GM12878 (cell line): ENCODE results near the gene RREB1. TPM values are rescaled to one million over a fixed set of nuclear protein-coding genes. Genes with fewer than 3 reads are reported as not detected.
A peak's percentile ranks its signal among the peaks of the same experiment; 100 is the strongest.

ENCODE experiments used
- BCL11A ChIP-seq: IDR thresholded peaks from 2 replicates; pipeline ENCODE4 v1.6.1; 2011; ENCODE audit warnings: low read depth, low read length
- EZH2 ChIP-seq: IDR thresholded peaks from 2 replicates; pipeline ENCODE4 v1.6.1; 2012; ENCODE audit warnings: low read depth, mild to moderate bottlenecking, control low read depth, inconsistent platforms, low read length, borderline replicate concordance; ENCODE audit not compliant: control insufficient read depth
- HCFC1 ChIP-seq: fragments of 150-350 bp; IDR thresholded peaks from 2 replicates; pipeline ENCODE4 v1.6.1; 2014; ENCODE audit warnings: low read length
- IKZF1 ChIP-seq: fragments of 450-650 bp; conservative IDR thresholded peaks from 2 replicates; pipeline ENCODE4 v1.6.1; 2017; ENCODE audit warnings: antibody characterized with exemption, mild to moderate bottlenecking
- IRF3 ChIP-seq: fragments of 450-650 bp; IDR thresholded peaks from 2 replicates; pipeline ENCODE4 v1.6.1; 2014; ENCODE audit warnings: mild to moderate bottlenecking
- MEF2B ChIP-seq: fragments of 450-650 bp; IDR thresholded peaks from 2 replicates; pipeline ENCODE4 v1.6.1; 2018; ENCODE audit warnings: mild to moderate bottlenecking, moderate library complexity; ENCODE audit not compliant: partially characterized antibody, poor library complexity, severe bottlenecking
- NR2C1 ChIP-seq: fragments of 450-650 bp; IDR thresholded peaks from 2 replicates; pipeline ENCODE4 v1.6.1; 2017; ENCODE audit warnings: antibody characterized with exemption, mild to moderate bottlenecking, moderate library complexity
- POLR2A ChIP-seq: IDR thresholded peaks from 2 replicates; pipeline ENCODE4 v1.6.1; 2011; ENCODE audit warnings: low read depth, mild to moderate bottlenecking, low read length
- RCOR1 ChIP-seq: conservative IDR thresholded peaks from 2 replicates; pipeline ENCODE4 v1.6.1; 2012; ENCODE audit warnings: low read depth, low read length, improper control_type of control experiment
- REST ChIP-seq: IDR thresholded peaks from 2 replicates; pipeline ENCODE4 v1.6.1; 2012; ENCODE audit warnings: mild to moderate bottlenecking, low read depth, low read length
- SREBF1 ChIP-seq: IDR thresholded peaks from 2 replicates; pipeline ENCODE4 v1.6.1; 2012; ENCODE audit warnings: mild to moderate bottlenecking, low read length
- SREBF2 ChIP-seq: IDR thresholded peaks from 2 replicates; pipeline ENCODE4 v1.6.1; 2012; ENCODE audit warnings: mild to moderate bottlenecking, low read length
- TAF1 ChIP-seq: IDR thresholded peaks from 2 replicates; pipeline ENCODE4 v1.6.1; 2011; ENCODE audit warnings: mild to moderate bottlenecking, low read depth, low read length, borderline replicate concordance
- TCF3 ChIP-seq: IDR thresholded peaks from 2 replicates; pipeline ENCODE4 v1.6.1; 2012; ENCODE audit warnings: low read depth, mild to moderate bottlenecking, low read length, borderline replicate concordance; ENCODE audit not compliant: insufficient read depth
- YY1 ChIP-seq: IDR thresholded peaks from 2 replicates; pipeline ENCODE4 v1.6.1; 2011; ENCODE audit warnings: low read depth, mild to moderate bottlenecking, low read length
- polyA plus RNA-seq, 11 experiments: library from polyadenylated mRNA; depleted of rRNA in 4 of 11; unstranded in 6 of 11; stranded (reverse) in 5 of 11; fragments of >200 nt; fragmentation: Nextera tagmentation in 4 of 11; fragmentation: Illumina TruSeq in 1 of 11; extraction: Ambion mirVana in 4 of 11; extraction: Trizol in 1 of 11; gene quantifications; 1 replicate in 1 of 11; 2 replicates in 10 of 11; pipeline versions ENCODE4 v1.2.1 to v1.2.3, GENCODE V29; 2011 to 2016; ENCODE audit warnings: inconsistent platforms in 2 of 11, missing spikeins in 2 of 11, low read depth in 1 of 11
- total RNA-seq, 4 experiments: library from RNA; depleted of rRNA in 3 of 4; stranded (reverse); fragments of >200 nt in 3 of 4; fragmentation: Illumina TruSeq in 1 of 4; extraction: Trizol in 1 of 4; gene quantifications; 2 replicates each; pipeline versions ENCODE4 v1.2.1 to v1.2.3, GENCODE V29; 2013 to 2021
- TF ChIP-seq, protein P1 (sequence below): fragments of 450-650 bp; IDR thresholded peaks from 2 replicates; pipeline ENCODE4 v1.6.1; 2016; ENCODE audit warnings: mild to moderate bottlenecking
- TF ChIP-seq, protein P2 (sequence below): fragments of 450-650 bp; IDR thresholded peaks from 2 replicates; pipeline ENCODE4 v1.6.1; 2018; ENCODE audit warnings: borderline replicate concordance, mild to moderate bottlenecking; ENCODE audit not compliant: partially characterized antibody
- TF ChIP-seq, protein P3 (sequence below): IDR thresholded peaks from 2 replicates; pipeline ENCODE4 v1.6.1; 2011; ENCODE audit warnings: borderline replicate concordance, low read depth, mild to moderate bottlenecking, moderate library complexity, mixed read lengths, low read length; ENCODE audit not compliant: insufficient read depth; ENCODE audit errors: extremely low read length
- TF ChIP-seq, protein P4 (sequence below): IDR thresholded peaks from 2 replicates; pipeline ENCODE4 v1.6.1; 2012; ENCODE audit warnings: low read depth, low read length, improper control_type of control experiment

Gene RREB1
- total and polyA plus RNA-seq, 10 of the 15 experiments (the other 5 are each of a cell fraction or from before 2014, with no cell fraction given) = 1.9 to 30.3 (median 8.6) TPM

GRCh38 chr6:7106752-7107577 lies 796 bp upstream of the RREB1 start (continued):
- TF ChIP-seq REST = no peak
- TF ChIP-seq YY1 = peak; percentile 70
- peak; percentile 35; the same call in 1 of the 2 replicates for TF ChIP-seq TAF1
- TF ChIP-seq RCOR1 = 0 out of 2 replicates have a peak, but pooled peaks have one; percentile 39
- no peak for TF ChIP-seq BCL11A
- TF ChIP-seq IRF3 = no peak
- no peak for TF ChIP-seq SREBF2
- TF ChIP-seq, protein P1, sequence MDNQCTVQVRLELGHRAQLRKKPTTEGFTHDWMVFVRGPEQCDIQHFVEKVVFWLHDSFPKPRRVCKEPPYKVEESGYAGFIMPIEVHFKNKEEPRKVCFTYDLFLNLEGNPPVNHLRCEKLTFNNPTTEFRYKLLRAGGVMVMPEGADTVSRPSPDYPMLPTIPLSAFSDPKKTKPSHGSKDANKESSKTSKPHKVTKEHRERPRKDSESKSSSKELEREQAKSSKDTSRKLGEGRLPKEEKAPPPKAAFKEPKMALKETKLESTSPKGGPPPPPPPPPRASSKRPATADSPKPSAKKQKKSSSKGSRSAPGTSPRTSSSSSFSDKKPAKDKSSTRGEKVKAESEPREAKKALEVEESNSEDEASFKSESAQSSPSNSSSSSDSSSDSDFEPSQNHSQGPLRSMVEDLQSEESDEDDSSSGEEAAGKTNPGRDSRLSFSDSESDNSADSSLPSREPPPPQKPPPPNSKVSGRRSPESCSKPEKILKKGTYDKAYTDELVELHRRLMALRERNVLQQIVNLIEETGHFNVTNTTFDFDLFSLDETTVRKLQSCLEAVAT = peak; percentile 55; the same call in 1 of the 2 replicates
- TF ChIP-seq, protein P2, sequence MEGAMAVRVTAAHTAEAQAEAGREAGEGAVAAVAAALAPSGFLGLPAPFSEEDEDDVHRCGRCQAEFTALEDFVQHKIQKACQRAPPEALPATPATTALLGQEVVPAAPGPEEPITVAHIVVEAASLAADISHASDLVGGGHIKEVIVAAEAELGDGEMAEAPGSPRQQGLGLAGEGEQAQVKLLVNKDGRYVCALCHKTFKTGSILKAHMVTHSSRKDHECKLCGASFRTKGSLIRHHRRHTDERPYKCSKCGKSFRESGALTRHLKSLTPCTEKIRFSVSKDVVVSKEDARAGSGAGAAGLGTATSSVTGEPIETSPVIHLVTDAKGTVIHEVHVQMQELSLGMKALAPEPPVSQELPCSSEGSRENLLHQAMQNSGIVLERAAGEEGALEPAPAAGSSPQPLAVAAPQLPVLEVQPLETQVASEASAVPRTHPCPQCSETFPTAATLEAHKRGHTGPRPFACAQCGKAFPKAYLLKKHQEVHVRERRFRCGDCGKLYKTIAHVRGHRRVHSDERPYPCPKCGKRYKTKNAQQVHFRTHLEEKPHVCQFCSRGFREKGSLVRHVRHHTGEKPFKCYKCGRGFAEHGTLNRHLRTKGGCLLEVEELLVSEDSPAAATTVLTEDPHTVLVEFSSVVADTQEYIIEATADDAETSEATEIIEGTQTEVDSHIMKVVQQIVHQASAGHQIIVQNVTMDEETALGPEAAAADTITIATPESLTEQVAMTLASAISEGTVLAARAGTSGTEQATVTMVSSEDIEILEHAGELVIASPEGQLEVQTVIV = no peak
- 0 out of 2 replicates have a peak, but pooled peaks have one; percentile 10 for TF ChIP-seq TCF3
- TF ChIP-seq NR2C1 = no peak
- TF ChIP-seq POLR2A = peak; percentile 70
- peak; percentile 80 for TF ChIP-seq IKZF1
- TF ChIP-seq SREBF1 = no peak
- TF ChIP-seq, protein P3, sequence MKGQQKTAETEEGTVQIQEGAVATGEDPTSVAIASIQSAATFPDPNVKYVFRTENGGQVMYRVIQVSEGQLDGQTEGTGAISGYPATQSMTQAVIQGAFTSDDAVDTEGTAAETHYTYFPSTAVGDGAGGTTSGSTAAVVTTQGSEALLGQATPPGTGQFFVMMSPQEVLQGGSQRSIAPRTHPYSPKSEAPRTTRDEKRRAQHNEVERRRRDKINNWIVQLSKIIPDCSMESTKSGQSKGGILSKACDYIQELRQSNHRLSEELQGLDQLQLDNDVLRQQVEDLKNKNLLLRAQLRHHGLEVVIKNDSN = no peak
- no peak for TF ChIP-seq HCFC1
- no peak for TF ChIP-seq EZH2
- TF ChIP-seq, protein P4, sequence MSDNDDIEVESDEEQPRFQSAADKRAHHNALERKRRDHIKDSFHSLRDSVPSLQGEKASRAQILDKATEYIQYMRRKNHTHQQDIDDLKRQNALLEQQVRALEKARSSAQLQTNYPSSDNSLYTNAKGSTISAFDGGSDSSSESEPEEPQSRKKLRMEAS = no peak
- no peak for TF ChIP-seq MEF2B
